PC-9 (cell line): Measurements from ENCODE around the gene MAP3K20. TPM values are rescaled to one million over a fixed set of nuclear protein-coding genes. Genes with fewer than 3 reads are reported as not detected.

ENCODE experiments used
- BruUV-seq: library from RNA; stranded (reverse); fragments of 400-500 nt; replicated peaks from 2 replicates; lab custom pipeline; 2021; lab: Mats Ljungman, UMichigan
- CTCF ChIA-PET: fragments of 300-600 bp; sonication (Branson Sonifier 250); formaldehyde crosslinking; loops from one replicate; lab custom pipeline; 2022; ENCODE audit warnings: antibody characterized with exemption; lab: Charles Lee
- POLR2A ChIA-PET: fragments of 300-600 bp; sonication (Branson Sonifier 250); formaldehyde crosslinking; loops from one replicate; lab custom pipeline; 2022; ENCODE audit warnings: antibody characterized with exemption; ENCODE audit not compliant: unreplicated experiment; lab: Charles Lee
- DNase-seq, 2 experiments: peaks; one replicate each; pipeline versions ENCODE4 v3.0.0 to v3.0.0-alpha.2; 2015 to 2022; ENCODE audit warnings: mixed read lengths in 1 of 2
- H2AFZ ChIP-seq: fragments of 200-600 bp; sonication (generic); 2 replicates; pipeline ENCODE4 v1.8.1; 2017; ENCODE audit warnings: antibody characterized with exemption
- H3F3A ChIP-seq: fragments of 200-600 bp; sonication (generic); 2 replicates; pipeline ENCODE4 v1.8.1; 2017; ENCODE audit warnings: antibody characterized with exemption, mild to moderate bottlenecking, low read depth; ENCODE audit not compliant: insufficient read depth
- H3K27ac ChIP-seq: fragments of 200-600 bp; sonication (generic); 2 replicates; pipeline ENCODE4 v1.6.1; 2016; ENCODE audit warnings: mixed run types
- H3K27me3 ChIP-seq: fragments of 200-600 bp; sonication (generic); 2 replicates; pipeline ENCODE4 v1.6.1; 2016; ENCODE audit warnings: low read depth, mixed run types; ENCODE audit not compliant: insufficient read depth
- H3K36me3 ChIP-seq: fragments of 200-600 bp; sonication (generic); 2 replicates; pipeline ENCODE4 v1.6.1; 2016; ENCODE audit warnings: low read depth, mixed run types
- H3K4me1 ChIP-seq: fragments of 200-600 bp; sonication (generic); replicated peaks from 2 replicates; pipeline ENCODE4 v1.6.1; 2016; ENCODE audit warnings: mixed run types; ENCODE audit not compliant: insufficient read depth
- H3K4me2 ChIP-seq: fragments of 200-600 bp; sonication (generic); 2 replicates; pipeline ENCODE4 v1.6.1; 2017; ENCODE audit warnings: mixed run types
- H3K4me3 ChIP-seq: fragments of 200-600 bp; sonication (generic); 2 replicates; pipeline ENCODE4 v1.6.1; 2016; ENCODE audit warnings: mixed run types
- H3K79me2 ChIP-seq: fragments of 200-600 bp; sonication (generic); 2 replicates; pipeline ENCODE4 v1.6.1; 2017; ENCODE audit warnings: low read depth, mixed run types
- H3K9me2 ChIP-seq: fragments of 200-600 bp; sonication (generic); 2 replicates; pipeline ENCODE4 v1.8.1; 2017; ENCODE audit warnings: mild to moderate bottlenecking; ENCODE audit not compliant: insufficient read depth
- H3K9me3 ChIP-seq: fragments of 200-600 bp; sonication (generic); 2 replicates; pipeline ENCODE4 v1.8.1; 2016; ENCODE audit warnings: low read depth; ENCODE audit not compliant: insufficient read depth
- H4K20me1 ChIP-seq: fragments of 200-600 bp; sonication (generic); 2 replicates; pipeline ENCODE4 v1.8.1; 2017; ENCODE audit not compliant: insufficient read depth
- EZH2 ChIP-seq: fragments of 200-600 bp; sonication (generic); IDR thresholded peaks from 2 replicates; pipeline ENCODE4 v1.8.0; 2017; ENCODE audit warnings: antibody characterized with exemption, low read depth
- intact Hi-C: fragments of 100-400 bp; cut with micrococcal nuclease; formaldehyde crosslinking; loops from one replicate; pipeline ENCODE4 v1.10.0; 2022; ENCODE audit not compliant: unreplicated experiment
- total RNA-seq: library from RNA; stranded (reverse); gene quantifications from 2 replicates; pipeline ENCODE4 v1.2.3, GENCODE V29; 2021
- TF ChIP-seq, protein P1 (sequence below): fragments of 200-600 bp; sonication (generic); conservative IDR thresholded peaks from 2 replicates; pipeline ENCODE4 v1.6.1; 2017; ENCODE audit warnings: mixed run types, antibody characterized with exemption, mild to moderate bottlenecking, moderate library complexity

MAP3K20 gene
- total RNA-seq, 1 experiment from 2014 or later, result 58.5 TPM

GRCh38 chr2:173288561-173288960, 212.9 kb downstream of the MAP3K20 start:
- no peak overlapping the region for H3K27ac ChIP-seq
- no peaks in the 10 kb centered on the region for H3K36me3 ChIP-seq
- H3K27me3 ChIP-seq, result no peaks in the 10 kb centered on the region
- H3K79me2 ChIP-seq, result no peaks in the 10 kb centered on the region
- intact Hi-C loops, result no loop called here
- no peaks in the 10 kb centered on the region for H3F3A ChIP-seq
- H3K4me2 ChIP-seq, result no peak overlapping the region
- DNase-seq, result no peak
- no peaks in the 10 kb centered on the region for H4K20me1 ChIP-seq
- BruUV-seq, result no TSS peak
- ChIA-PET CTCF (no interaction called here), POLR2A (no interaction called here)
- H3K4me3 ChIP-seq, result no peak overlapping the region
- no peaks in the 10 kb centered on the region for H3K9me3 ChIP-seq
- no peak overlapping the region for H2AFZ ChIP-seq
- H3K9me2 ChIP-seq, result no peaks in the 10 kb centered on the region
- TF ChIP-seq, protein P1, sequence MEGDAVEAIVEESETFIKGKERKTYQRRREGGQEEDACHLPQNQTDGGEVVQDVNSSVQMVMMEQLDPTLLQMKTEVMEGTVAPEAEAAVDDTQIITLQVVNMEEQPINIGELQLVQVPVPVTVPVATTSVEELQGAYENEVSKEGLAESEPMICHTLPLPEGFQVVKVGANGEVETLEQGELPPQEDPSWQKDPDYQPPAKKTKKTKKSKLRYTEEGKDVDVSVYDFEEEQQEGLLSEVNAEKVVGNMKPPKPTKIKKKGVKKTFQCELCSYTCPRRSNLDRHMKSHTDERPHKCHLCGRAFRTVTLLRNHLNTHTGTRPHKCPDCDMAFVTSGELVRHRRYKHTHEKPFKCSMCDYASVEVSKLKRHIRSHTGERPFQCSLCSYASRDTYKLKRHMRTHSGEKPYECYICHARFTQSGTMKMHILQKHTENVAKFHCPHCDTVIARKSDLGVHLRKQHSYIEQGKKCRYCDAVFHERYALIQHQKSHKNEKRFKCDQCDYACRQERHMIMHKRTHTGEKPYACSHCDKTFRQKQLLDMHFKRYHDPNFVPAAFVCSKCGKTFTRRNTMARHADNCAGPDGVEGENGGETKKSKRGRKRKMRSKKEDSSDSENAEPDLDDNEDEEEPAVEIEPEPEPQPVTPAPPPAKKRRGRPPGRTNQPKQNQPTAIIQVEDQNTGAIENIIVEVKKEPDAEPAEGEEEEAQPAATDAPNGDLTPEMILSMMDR, result no peak
- no peak for TF ChIP-seq EZH2
- H3K4me1 ChIP-seq, result no peaks in the 10 kb centered on the region

- Histone ChIP-seq H3K79me2 (no peaks in the 10 kb centered on the region), H3F3A (no peaks in the 10 kb centered on the region), H2AFZ (no peak overlapping the region), H3K4me1 (no peaks in the 10 kb centered on the region), H3K9me3 (no peaks in the 10 kb centered on the region), H3K36me3 (no peaks in the 10 kb centered on the region), H3K4me3 (no peak overlapping the region), H3K9me2 (no peaks in the 10 kb centered on the region), H3K4me2 (no peak overlapping the region), H3K27ac (no peak overlapping the region), H4K20me1 (no peaks in the 10 kb centered on the region), H3K27me3 (no peaks in the 10 kb centered on the region)
- no TSS peak for BruUV-seq
- POLR2A ChIA-PET, result no interaction called here
- no peak for TF ChIP-seq EZH2
- TF ChIP-seq, protein P1, result no peak
- CTCF ChIA-PET, result no interaction called here
- intact Hi-C loops, result no loop called here
- no peak for DNase-seq
Observed at GRCh38 chr2:173290046-173290445, 214.4 kb downstream of the MAP3K20 start.

GRCh38 chr2:173290518-173290917, 214.9 kb downstream of the MAP3K20 start:
- Histone ChIP-seq H3K27ac (no peak overlapping the region), H3K9me2 (no peaks in the 10 kb centered on the region), H3K4me1 (no peaks in the 10 kb centered on the region), H3F3A (no peaks in the 10 kb centered on the region), H3K4me3 (no peak overlapping the region), H2AFZ (no peak overlapping the region), H3K79me2 (no peaks in the 10 kb centered on the region), H3K27me3 (no peaks in the 10 kb centered on the region), H3K36me3 (no peaks in the 10 kb centered on the region), H4K20me1 (no peaks in the 10 kb centered on the region), H3K9me3 (no peaks in the 10 kb centered on the region), H3K4me2 (no peak overlapping the region)
- BruUV-seq, result no TSS peak
- CTCF ChIA-PET, result no interaction called here
- no peak for DNase-seq
- POLR2A ChIA-PET, result no interaction called here
- TF ChIP-seq, protein P1, result no peak
- no peak for TF ChIP-seq EZH2
- intact Hi-C loops, result no loop called here
